HG03064 (cell line): ENCODE results near the gene DDC.
"Not testable (repeated sequence)": the region's sequence is repeated elsewhere in the genome, so short reads cannot be mapped to it uniquely, and the experiment has no call there.

Experiments used
- ATAC-seq: cut with Tn5 transposase; IDR thresholded peaks from one replicate; pipeline ENCODE4 v1.9.1; 2021; ENCODE audit warnings: low read depth; ENCODE audit not compliant: unreplicated experiment

The DDC gene

DNA sequence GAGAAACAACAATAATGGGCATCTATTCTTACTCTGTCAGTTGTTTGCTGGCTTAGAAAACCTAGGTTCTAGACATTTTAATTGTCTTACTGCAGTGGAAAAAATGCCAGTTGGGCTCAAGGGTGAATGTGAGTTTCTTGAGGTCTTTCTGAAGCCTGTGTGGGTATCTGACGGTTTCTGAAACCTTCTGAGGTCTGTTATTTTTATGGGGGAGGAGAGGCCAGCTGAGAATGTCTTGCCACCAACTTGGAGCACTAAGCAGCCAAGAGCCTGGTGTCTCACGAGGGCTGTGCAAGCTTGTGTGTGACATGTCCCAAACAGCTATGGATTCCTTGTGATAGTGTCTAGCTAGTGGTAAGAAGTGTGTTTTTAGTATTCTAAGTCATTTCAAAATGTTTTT is 24.2 kb upstream of the DDC start:
- ATAC-seq = no peak

DNA sequence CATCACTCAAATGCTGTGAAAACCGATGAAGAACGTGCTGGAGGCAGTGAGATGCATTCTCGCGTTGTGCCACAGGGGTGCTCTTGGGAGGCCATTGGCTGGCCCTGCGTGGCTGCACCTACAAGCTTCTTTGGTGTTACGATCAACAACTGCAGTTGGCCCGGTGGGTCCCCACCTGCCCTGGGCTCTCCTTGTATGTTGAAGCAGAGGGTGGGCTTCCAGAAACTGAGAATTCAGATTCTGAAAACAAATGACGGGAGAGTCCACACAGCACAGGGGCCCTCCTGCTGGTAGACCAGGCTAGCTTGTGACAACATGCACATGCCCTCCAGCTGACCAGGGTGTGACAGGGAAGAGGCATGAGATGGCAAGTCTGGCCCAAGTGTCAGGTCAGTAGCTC is 23.7 kb upstream of the DDC start:
- no peak for ATAC-seq

DNA sequence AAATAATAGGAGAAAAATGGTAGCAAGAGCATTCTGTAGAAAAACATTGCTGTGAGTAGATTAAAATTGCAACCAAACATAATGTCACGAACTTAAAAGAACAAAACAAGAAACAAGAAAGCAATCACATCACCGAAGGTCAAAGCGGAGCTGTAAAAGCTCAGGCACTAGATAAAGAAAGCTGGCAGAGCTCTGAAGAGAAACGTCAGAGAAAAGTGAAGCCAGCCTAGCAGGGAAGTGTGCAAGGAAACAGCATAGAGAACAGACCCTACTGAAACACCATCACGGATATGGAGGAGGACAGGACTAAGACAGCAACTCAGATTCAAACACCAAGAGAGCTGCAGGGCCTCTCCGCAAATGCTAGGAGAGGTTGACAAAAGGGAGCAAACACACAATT is 22.5 kb upstream of the DDC start:
- no peak for ATAC-seq

DNA sequence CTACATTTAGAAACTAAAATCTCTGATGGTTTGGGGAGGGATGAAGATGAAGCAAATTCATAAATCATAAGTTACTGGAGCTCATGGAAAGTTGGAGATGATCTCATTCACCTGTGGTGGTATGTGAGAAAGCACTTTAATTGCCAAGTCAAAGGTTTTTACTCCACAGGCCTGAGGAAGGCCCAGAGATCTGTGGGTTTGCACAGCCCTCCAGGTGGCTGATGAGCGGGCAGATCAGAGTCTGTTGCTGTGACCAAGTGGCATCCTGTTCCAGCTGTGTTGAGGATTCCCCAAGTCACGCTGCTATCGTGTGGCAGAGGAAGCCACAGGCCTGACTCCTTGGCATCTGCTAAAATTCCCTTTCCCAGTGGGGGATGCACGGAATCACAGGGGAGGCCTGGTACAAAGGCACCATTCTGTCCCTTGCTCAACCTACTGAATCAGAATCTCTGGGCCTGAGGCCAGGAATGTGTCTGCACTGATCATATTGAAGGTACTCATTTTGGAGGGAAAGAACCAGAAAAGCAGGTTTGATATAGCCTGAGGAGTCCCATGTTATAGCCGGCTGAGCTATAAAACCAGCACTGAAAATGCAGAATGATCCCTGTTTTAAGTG is 19.7 kb upstream of the DDC start:
- no peak for ATAC-seq

DNA sequence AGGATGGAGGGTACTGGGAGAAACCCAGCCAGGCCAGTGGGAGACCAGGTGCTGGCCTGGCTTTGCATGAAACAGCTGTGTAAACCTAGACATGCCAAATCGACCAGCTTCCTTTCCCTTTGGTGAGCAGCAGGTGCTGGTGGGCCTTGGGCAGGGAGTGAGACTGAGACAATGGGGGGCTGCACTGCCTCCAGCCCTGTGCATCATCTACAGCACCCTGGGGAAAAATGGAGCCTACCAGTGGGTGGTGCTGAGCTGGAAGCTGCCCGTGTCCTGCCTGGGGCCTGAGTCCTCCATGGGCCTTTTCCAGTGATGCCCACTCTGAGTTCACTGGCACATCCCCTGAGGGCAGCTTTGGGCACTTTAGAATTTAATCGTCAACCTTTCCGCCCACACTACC is 19.2 kb upstream of the DDC start:
- ATAC-seq = no peak

DNA sequence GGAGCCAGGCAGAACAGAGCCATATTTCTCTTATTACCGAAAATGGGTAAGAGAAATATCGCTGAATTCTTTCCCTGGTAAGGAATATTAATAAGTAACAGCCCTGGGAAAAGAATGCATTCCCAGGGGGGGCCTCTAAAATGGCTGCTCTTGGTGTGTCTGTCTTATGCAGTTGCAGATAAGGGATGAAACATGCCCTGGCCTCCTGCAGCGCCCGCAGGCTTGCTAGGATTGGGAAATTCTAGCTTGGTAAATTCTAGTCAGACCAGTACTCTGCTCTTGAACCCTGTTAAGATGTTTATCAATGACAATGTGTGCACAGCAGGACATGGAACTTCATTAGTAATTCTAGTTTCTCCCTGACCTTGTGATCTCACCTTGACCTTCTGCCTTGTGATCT is 18.1 kb upstream of the DDC start:
- ATAC-seq = not testable (repeated sequence)

DNA sequence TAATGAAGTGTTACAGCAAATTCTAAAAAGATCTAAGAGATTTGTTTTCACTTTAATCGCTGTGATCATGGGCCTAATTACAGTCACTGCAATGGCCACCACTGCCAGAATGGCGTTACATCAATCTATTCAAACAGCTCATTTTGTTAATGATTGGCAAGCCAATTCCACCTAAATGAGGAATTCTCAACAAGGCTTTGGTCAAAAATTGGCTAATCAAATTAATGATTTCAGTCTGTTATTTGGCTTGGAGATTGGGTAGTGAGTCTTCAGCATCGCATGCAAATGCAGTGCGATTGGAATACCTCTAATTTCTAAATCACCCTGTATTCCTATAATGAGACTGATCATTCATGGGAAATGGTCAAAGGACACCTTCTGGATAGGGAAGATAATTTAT is 17.1 kb upstream of the DDC start:
- ATAC-seq = not testable (repeated sequence)

DNA sequence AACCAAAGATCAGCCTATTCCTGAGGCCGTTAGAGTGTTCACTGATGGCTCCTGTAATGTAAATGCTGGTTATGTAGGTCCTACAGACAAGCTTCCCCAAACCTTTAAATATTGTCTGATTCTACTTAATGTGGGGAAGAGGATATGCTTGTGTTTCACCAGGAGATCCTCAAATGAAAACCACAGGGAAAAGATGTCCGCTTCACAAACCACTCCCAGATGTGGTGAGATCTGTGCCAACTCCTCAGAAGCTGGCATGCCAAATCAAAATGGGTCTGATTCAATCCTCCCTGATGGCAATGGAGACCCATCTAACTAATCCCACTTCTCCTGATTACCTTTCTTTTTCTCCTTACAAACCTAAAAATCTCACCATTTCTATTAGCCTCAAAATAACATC is 15.5 kb upstream of the DDC start:
- ATAC-seq = not testable (repeated sequence)

DNA sequence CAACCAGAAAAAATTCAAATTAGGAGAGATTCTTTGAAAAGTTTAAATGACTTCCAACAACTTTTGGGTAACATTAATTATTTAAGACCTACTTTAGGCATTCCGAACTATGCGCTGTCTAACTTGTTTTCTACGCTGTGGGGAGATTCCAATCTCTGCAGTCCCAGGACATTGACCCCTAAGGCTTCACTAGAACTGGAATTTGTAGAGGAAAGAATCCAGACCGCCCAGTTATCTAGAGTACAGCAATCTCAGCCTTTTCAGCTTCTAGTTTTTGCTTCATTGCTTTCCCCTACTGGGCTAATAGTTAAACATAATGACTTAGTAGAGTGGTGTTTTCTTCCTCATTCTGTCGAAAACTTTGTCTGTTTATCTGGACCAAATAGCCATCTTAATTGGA is 14.9 kb upstream of the DDC start:
- ATAC-seq = no peak

DNA sequence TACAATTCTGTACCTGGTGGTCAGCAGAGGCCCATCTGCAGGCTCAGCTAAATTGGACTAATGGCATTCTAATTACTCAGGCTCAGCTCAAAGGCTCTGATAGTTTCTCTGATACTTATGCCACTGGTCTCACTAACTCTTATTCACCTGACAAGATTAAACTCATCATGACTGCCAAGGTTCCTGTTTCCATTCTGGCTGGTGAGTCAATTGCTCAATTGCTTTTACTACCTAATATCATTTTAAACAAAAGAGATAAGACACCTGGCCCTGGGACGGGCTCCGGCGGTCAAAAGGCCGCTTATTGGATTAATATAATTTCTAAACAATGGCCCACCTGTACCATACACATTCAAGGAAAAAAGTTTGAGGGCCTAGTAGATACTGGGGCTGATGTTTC is 12.9 kb upstream of the DDC start:
- ATAC-seq = not testable (repeated sequence)

DNA sequence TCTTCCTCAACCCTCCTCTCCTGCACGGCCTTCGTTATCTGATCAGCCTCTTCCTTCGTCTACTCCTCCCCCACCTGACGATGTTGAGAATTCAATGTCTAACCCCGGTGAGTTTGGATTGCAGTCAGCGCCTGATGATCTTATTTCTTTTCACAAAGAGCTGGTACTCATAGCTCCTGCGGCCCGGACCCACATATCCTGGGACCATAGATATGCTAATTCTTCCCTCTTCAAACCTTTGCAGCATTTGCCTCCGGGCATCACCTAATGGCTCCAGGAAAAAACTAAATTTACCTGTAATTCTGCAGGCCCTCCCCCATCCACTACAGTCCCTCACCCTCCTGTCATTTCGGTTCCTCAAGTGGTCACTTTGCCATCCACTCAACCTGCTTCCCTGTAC is 12.4 kb upstream of the DDC start:
- no peak for ATAC-seq

DNA sequence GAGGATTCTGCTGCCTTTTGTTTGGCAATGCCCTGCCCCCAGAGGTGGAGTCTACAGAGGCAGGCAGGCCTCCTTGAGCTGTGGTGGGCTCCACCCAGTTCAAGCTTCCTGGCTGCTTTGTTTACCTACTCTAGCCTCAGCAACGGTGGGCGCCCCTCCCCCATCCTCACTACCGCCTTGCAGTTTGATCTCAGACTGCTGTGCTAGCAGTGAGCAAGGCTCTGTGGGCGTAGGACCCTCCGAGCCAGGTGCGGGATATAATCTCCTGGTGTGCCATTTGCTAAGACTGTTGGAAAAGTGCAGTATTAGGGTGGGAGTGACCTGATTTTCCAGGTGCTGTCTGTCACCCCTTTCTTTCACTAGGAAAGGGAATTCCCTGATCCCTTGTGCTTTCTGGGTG is 11.2 kb upstream of the DDC start:
- not testable (repeated sequence) for ATAC-seq

DNA sequence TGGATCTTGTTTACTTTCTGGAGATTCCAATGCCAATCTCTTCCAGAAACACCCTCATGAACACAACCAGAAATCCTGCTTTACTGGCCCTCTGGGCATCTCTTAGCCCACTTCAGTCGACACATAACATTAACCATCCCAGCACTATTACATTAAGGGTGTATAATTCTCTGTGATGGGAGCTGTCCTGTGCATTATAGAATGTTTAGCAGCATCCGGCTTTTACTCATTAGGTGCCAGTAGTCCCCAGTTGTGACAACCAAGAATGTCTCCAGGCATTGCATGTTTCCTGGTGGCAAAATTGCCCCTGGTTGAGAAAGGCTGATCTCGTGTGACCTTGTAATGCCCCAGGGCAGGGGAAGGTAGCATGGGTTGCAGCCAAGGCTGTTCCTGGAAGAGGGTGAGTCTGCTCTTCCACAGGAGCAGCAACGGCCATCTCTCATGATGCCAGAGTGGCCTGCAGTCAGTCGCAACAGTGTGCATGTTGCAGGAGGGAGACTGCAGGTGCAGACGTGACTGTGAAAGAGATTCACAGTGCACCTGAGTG is 2.6 kb upstream of the DDC start:
- ATAC-seq = no peak

DNA sequence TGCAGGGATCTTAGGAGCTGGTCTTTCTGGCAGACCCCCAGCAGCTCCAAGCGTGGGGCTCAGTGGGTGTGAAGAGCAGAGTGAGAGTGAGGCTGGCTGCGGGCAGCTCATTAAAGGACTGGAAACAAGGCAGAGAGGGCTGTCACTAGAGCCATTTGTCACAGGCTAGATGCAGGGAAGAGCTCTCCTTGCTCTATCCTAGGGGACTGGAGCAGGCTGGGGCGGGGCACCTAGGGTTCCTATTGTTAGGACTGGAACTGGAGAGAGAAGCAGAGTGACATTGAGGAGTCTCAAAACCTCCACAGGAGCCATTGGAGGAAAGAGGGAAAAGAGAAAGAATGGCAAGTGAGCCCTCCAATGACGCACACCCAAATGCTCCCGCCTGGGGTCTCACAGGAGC is 772 bp upstream of the DDC start:
- no peak for ATAC-seq

DNA sequence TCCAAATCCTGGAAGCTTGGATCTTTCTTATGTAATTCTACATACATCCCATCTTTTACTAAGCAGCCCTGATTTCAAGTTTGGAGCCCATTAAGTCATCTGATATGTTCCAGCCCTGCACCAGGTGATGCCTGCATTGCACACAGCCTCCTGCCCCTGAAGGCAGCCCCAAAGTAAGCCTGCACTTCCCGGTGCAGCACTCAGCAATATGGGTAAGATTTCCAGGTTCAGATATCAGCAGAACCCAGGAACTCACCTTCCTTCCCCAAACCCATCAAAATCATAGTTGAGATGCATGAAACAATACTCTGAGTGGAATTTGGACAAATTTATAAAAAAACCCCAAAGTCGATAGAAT is 333 bp upstream of the DDC start:
- ATAC-seq = no peak

DNA sequence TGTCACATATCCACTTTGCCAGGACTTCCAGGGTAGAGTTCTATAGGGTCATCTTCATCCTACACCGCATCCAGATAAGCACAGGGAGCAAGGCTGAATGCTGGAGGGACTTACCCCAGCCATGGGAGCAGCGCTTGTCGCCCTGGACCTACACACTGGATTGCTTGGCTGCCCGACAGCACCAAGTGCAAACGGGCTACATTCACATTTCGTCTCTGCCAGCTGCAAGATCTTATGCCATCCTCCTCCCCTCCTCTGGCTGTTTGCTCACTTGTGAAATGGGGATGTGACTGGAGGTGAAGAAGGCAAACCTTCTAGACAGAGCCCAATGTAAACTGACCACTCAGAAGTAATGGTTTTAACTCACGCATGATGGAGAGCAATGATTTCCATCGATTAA is 1.0 kb downstream of the DDC start:
- no peak for ATAC-seq

DNA sequence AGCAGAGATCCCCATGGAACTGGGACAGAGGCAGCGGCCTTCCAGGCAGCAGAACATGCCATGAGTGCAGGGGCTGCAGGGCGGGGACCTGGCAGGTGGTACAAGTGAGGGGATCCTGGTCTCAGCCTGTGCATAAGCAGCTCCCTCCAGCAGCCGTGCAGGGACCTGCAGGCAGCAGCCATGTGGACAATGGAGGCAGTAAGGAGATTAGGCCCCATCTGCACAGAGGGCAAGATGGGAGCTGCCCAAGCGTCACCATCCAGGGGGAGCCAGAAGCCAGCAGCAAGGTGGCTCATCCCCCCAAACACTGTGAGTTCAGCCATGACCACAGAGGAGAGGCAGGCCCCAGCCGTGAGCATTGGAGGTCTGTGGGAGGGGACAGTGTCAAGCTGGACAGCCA is 3.1 kb downstream of the DDC start:
- ATAC-seq = no peak

DNA sequence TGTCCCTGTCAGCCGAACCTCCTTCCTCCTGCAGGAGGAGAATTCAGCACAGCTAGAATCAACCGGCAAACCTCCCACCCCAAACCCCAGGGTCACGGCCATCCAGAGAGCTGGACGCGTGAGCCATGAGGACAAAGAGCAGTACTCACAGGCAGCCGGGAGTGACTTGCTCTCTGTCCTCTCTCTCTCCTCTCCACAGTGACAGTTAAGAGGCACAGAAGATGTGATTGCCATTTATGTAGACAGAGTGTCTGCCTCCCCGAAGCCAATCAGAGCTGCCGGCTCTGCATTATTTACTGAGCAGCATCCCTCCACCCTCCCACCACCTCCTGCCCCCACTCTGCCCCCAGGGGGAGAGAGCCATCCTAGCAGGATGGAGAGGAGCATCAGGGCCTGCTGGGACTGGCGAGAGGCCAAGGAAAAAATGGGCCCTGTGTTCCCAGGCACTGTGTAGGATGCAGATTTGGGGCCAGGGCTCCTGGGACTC is 4.3 kb downstream of the DDC start:
- ATAC-seq = no peak

DNA sequence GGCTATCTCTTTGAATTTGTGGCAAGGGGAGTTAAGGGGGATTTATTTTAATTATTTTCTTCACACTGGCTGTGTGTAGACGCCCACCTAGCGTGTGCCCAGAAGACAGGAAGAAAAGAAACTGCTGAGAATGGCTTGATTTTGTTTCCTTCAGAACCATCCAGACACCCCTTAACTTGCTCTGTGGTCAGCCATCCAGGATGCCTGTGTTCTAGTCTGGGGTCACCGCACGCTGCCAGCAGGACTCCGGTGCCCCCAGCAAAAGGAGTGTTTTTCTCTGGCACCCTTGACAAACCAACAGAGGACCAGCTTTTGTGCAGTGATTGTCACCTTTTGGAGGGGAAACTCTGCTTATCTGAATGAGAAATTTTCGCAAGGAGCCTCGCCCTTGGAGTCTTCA is 5.3 kb downstream of the DDC start:
- ATAC-seq = no peak

DNA sequence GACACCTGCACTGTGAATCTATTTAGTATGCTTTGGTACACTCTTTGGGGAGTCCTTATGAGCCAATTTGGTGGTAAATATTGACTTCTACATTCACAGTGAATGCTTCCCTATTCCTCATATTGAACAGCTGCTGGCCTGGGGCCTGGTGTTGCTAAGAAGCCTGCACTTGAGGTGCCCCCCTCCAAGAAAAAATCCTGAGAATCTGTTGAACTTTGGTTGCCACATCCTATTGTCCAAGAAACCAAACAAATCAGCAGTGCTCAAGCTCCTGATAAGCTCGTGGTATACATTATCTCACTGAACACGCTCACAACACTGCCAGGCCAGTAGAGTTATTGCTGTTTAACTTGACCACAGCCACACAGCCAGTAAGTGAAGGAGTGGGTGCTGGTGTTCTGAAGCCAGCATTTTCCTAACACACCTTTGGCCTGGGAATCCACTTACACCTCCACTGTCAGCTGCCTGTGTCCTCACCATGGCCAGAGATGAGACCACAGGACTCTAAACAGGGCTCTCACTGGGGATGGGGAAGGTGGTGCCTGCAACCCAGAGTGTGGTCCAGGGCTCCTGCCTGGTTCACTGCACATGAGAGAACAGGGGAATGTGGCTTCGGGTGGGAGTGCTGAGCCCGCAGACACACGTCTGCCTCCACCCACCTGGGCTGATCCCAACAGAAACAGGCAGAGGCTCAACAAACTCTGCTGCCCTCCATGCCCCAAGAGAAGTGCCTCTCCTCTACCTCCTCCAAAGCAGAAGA is 6.7 kb downstream of the DDC start:
- ATAC-seq = no peak

DNA sequence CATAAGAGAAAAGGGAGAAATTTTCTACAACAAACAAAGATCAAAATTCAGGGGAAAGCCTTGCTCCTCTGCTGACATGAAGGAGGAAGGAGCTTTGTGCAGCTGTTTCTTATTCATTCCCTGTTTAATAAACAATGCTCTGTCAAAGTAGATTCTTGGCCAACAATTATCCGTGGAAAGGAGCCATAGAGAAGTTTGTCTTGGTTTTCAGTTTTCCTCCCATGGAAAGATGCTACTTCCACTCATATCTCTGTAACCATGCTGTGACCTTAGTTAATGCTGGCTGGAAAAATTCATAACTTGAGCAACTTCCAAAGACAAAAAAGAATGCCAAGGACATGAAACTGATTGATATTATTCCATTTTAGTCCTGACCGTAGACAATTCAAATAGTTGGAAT is 8.1 kb downstream of the DDC start:
- no peak for ATAC-seq
